Measurements from ENCODE around the gene DFFB. TPM values are rescaled to one million over a fixed set of nuclear protein-coding genes. Genes with fewer than 3 reads are reported as not detected.

DFFB gene
- total RNA-seq, 1 experiment from 2014 or later, result 4.8 TPM

GRCh38 chr1:3846541-3846940 lies 10.7 kb upstream of the DFFB start:
- no peak for TF ChIP-seq CTCF (IDR thresholded peaks at IDR 0.05; ENCODE audit: unreplicated experiment)
- BruUV-seq (replicated peaks), result no TSS peak
- CTCF ChIA-PET, result no interaction called here
- H3K36me3 Mint-ChIP-seq (ENCODE audit: insufficient read depth, unreplicated experiment), result peaks cover 84% of the 10 kb centered on the region
- no peaks in the 10 kb centered on the region for H3K9me3 Mint-ChIP-seq (ENCODE audit: unreplicated experiment)
- no peaks in the 10 kb centered on the region for H3K4me1 Mint-ChIP-seq (ENCODE audit: insufficient read depth, unreplicated experiment)
- POLR2A ChIA-PET, result interaction anchor here (1.3 kb wide), 1 partner anchor 10 kb away, joined by 3 read pairs; no protein-coding TSS in a partner anchor
- no peak overlapping the region for H3K4me3 Mint-ChIP-seq (ENCODE audit: unreplicated experiment)
- H3K27ac Mint-ChIP-seq (ENCODE audit: low read depth, unreplicated experiment), result no peak overlapping the region
- no peak for DNase-seq (ENCODE audit: unreplicated experiment)
- intact Hi-C loops (cut with micrococcal nuclease), result no loop called here
- no peaks in the 10 kb centered on the region for H3K27me3 Mint-ChIP-seq (ENCODE audit: insufficient read depth, unreplicated experiment)

GRCh38 chr1:3847081-3847480 lies 10.2 kb upstream of the DFFB start:
- Mint-ChIP-seq H3K9me3 (ENCODE audit: unreplicated experiment) (no peaks in the 10 kb centered on the region), H3K27me3 (ENCODE audit: insufficient read depth, unreplicated experiment) (no peaks in the 10 kb centered on the region), H3K4me1 (ENCODE audit: insufficient read depth, unreplicated experiment) (no peaks in the 10 kb centered on the region), H3K27ac (ENCODE audit: low read depth, unreplicated experiment) (no peak overlapping the region), H3K36me3 (ENCODE audit: insufficient read depth, unreplicated experiment) (peaks cover 83% of the 10 kb centered on the region), H3K4me3 (ENCODE audit: unreplicated experiment) (no peak overlapping the region)
- BruUV-seq (replicated peaks), result no TSS peak
- TF ChIP-seq CTCF (IDR thresholded peaks at IDR 0.05; ENCODE audit: unreplicated experiment), result no peak
- ChIA-PET POLR2A (interaction anchor here (1.3 kb wide), 1 partner anchor 9 kb away, joined by 3 read pairs; no protein-coding TSS in a partner anchor), CTCF (no interaction called here)
- no peak for DNase-seq (ENCODE audit: unreplicated experiment)
- intact Hi-C loops (cut with micrococcal nuclease), result no loop called here

- DNase-seq (ENCODE audit: unreplicated experiment), result no peak
- intact Hi-C loops (cut with micrococcal nuclease), result no loop called here
Observed at GRCh38 chr1:3850857-3851256, 6.4 kb upstream of the DFFB start.

GRCh38 chr1:3851292-3851691 lies 6.0 kb upstream of the DFFB start:
- no peak for TF ChIP-seq CTCF (IDR thresholded peaks at IDR 0.05; ENCODE audit: unreplicated experiment)
- H3K36me3 Mint-ChIP-seq (ENCODE audit: insufficient read depth, unreplicated experiment), result peaks cover 47% of the 10 kb centered on the region
- ChIA-PET CTCF (no interaction called here), POLR2A (no interaction called here)
- BruUV-seq (replicated peaks), result no TSS peak
- intact Hi-C loops (cut with micrococcal nuclease), result no loop called here
- no peak overlapping the region for H3K4me3 Mint-ChIP-seq (ENCODE audit: unreplicated experiment)
- H3K9me3 Mint-ChIP-seq (ENCODE audit: unreplicated experiment), result no peaks in the 10 kb centered on the region
- no peak overlapping the region for H3K27ac Mint-ChIP-seq (ENCODE audit: low read depth, unreplicated experiment)
- no peak for DNase-seq (ENCODE audit: unreplicated experiment)
- H3K4me1 Mint-ChIP-seq (ENCODE audit: insufficient read depth, unreplicated experiment), result peaks cover 7% of the 10 kb centered on the region
- H3K27me3 Mint-ChIP-seq (ENCODE audit: insufficient read depth, unreplicated experiment), result no peaks in the 10 kb centered on the region

More at GRCh38 chr1:3850857-3851256, 6.4 kb upstream of the DFFB start:
- ChIA-PET POLR2A (no interaction called here), CTCF (no interaction called here)
- H3K36me3 Mint-ChIP-seq (ENCODE audit: insufficient read depth, unreplicated experiment), result peaks cover 47% of the 10 kb centered on the region
- peaks cover 7% of the 10 kb centered on the region for H3K4me1 Mint-ChIP-seq (ENCODE audit: insufficient read depth, unreplicated experiment)
- H3K27ac Mint-ChIP-seq (ENCODE audit: low read depth, unreplicated experiment), result no peak overlapping the region
- BruUV-seq (replicated peaks), result no TSS peak
- H3K9me3 Mint-ChIP-seq (ENCODE audit: unreplicated experiment), result no peaks in the 10 kb centered on the region
- H3K27me3 Mint-ChIP-seq (ENCODE audit: insufficient read depth, unreplicated experiment), result no peaks in the 10 kb centered on the region
- TF ChIP-seq CTCF (IDR thresholded peaks at IDR 0.05; ENCODE audit: unreplicated experiment), result no peak
- no peak overlapping the region for H3K4me3 Mint-ChIP-seq (ENCODE audit: unreplicated experiment)

All from MCF 10A (cell line).